GM18517 (cell line): ENCODE data around the gene ARHGAP26.
A peak's percentile ranks its signal among the peaks of the same experiment; 100 is the strongest.

Experiments
- ATAC-seq: cut with Tn5 transposase; IDR thresholded peaks from one replicate; pipeline ENCODE4 v1.9.1; 2021; ENCODE audit warnings: mild to moderate bottlenecking, moderate library complexity; ENCODE audit not compliant: unreplicated experiment

The ARHGAP26 gene

DNA sequence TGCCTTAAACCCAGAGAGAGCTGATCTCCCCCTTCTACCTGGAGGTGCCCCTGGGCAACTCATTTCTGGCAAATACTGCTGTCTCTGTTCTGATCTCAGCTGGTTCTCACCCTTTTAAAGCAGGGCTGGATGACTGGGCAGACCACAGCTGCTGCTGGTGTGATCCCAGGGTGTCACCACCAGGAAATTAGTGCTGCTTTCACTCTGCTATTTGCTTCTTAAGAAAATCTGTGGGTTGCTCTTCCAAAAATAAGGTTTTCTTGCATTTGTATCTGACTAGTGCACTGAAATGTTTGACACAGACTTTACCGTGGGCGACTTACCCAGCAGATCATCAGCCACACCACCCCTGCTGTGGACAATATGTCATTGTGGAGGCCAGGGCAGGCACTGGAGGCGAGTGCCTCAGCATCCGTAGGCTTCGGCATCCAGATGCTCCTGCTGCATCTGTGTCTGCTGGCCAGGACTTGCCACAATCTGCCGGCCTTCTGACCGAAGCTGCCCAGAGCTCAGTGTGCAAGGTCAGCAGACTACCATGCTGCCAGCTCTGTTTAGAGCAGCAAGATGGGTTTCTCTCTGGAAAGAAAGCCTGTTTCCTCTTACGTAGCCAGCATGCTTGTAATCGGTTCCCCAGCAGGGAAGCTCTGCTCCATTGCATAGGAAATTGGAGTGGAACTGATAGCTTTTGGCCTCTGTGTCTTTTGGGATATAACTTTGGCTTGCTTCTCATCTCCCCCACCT, 13.6 kb downstream of the ARHGAP26 start:
- peak; percentile 83 for ATAC-seq

DNA sequence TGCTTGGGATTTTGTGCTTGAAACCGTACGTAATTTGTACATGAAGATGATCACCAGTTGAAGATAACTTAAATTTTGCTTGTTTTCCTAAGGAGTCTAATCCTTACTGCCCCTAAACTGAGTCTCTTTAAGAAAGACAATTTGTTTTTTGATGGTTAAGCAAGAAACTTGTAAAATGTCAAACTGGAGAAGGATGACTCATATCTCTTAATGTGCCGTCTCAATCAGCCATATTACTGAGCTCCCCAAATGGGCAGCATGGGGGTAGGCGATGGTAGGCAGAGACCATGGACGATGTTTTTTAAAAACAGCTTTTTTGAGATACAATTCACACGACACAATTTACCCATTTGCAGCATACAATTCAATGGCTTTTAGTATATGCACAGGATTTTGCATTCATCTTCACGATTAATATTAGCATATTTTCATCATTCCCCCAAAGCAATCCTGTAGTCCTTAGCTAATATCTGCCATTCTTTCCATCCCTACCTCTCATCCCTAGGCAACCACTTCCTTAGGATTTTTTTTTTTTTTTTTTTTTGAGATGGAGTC, 14.3 kb downstream of the ARHGAP26 start:
- ATAC-seq = no peak

DNA sequence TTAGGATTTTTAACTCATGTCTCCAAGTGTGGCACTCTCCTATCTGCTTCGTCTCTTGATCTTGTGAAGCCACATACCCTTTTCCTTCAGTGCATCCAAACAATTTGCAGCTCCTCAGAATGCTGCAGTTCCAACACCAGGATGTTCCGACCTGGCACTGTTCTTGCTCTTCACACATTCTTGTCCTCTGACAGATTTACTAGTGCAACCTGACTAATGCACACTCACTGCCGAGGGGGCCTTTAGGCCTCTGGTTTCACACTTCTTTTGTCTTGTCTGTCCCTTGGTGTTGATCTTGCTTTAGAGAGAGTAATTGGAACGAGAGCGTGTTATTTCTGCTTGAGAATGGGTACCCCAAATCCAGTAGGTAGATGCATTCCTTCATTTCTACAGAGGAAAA, 15.0 kb downstream of the ARHGAP26 start:
- ATAC-seq = no peak

DNA sequence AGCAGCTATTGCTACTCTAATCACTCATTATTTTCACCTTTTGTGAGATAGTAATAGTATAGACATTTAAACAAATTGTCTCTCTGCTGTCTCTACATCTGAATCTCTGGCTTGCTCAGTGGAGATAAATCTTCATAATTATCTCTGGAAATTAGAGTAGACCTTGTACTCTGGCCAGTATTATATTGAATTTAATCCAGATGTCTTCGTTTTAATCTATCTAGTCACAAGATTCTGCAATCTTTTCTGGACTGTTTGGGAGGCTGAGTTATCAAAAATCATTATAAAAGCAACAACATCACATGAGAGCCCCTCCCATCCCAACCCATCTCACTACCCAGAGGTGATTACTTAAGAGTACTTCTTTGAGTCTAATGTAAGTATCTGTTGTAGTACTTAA, 19.0 kb downstream of the ARHGAP26 start:
- no peak for ATAC-seq

DNA sequence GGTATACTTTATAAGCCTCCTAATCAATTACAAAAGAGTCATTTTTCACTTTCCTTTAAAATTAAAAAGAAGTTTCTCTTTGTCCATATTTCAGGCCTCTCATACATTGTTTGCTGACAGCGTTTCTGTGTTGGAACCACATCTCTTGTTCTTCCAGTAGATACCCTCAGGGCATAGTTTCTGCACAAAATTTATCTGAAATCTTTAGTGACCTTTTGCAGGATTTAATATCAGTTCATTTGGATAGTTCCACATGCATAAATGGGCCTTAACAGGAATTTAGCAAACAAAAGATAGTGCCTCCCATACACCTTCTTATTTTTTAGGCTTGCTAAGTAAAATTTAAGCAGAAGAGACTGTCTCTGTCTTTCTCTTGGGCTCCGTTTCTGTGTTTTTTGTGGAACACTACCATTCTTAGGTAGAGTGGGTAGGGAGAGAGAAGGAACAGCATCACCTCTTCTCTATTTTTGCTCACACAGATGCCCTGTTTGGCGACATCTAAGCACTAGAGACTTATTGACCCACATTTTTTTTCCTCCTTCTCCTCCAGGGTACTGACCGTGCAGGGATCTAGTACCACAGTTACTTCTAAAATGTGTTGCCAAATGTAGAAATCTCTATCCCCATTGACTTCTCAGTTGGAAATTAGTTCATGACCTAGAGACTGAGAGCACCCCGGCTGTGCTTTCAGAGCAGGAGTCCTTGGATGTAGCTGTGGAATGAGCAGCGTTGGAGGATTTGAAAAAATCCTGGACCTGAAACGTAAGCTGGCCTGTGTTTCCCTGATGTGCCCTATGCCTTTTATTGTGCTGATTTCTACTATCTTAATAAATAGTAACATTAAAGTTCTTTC, 22.1 kb downstream of the ARHGAP26 start:
- no peak for ATAC-seq

DNA sequence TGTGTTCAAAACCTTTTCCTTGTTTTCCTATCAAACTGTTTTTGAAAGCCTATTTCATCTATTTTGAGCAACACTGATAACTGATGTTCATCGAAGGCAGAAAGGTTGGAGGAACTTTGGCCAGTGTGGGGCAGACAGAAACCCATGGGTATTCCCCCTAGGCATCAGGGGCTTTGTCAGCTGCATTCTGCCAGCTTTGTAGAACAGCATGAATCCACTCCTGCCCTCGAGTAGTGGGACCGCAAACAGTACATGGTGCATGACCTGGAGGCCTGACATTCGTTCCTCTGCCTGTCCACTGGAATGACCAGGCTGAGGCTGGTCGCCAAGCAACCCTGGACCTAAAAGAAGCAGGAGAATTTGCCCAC, 22.7 kb downstream of the ARHGAP26 start:
- no peak for ATAC-seq

DNA sequence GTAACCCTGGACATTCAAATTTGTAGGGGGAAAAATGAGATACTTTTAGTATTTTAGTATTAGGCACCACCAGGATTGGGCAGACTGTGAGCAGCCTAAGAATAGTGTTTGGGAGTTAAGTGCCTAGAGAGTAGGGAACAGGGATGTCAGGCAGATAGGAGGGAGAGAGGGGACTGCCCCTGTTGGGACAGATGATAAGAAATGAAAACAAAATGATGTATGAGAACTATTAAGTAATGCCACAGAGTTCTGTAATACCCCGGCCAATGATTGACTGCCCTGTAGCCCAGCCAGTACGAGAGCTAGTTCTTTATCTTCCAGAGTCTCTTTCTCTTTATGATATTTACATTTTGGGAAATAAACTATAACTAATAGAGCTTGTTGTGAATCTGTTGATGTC, 24.4 kb downstream of the ARHGAP26 start:
- no peak for ATAC-seq

DNA sequence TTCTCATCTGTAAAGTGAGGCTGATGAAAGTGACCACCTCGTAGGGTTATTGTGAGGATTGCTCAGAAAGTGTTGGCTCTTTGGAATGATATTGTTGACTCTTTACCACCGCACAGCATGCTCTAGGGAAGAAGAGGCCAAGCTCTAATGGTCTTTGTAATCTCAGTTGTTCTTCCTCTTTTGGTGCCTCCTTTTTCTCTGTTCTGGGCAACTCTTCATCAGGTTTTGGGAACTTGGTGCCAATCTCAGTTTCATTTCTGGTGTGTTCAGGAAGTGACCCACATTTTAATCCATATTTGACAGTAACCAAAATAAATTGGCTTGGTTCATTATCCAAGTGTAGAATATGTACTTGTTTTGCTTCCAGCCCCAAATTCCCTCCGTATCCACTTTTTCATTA, 25.1 kb downstream of the ARHGAP26 start:
- peak; percentile 53 for ATAC-seq

DNA sequence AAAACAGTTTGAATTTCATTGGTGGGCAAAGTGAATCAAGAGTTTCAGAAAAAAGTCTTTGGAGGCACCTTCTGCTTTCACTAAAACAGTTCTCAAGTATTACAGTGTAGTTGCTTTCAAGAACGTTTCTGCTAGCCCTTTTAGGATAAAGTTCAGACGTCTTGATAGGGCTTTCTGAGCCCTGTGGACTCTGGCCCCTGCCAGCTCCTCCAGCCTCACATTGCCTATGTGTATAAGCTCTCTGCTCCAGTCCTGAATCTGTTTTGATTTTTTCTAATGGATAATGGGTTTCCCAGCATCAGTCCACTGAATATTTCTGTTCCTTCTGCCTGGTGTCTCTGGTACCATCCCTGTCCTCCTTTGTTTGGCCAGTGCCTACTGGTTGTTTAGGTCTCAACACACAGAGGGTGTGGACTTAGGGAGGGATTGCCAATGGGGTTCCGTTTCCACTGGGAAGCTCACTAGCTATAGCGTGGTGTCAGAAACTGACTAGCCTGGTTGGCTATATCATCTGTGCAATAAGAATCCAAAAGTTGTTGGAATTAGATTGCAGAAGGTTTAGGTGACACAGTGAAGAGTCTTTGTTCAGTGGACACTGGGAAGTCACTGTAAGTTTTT, 26.4 kb downstream of the ARHGAP26 start:
- ATAC-seq = no peak

DNA sequence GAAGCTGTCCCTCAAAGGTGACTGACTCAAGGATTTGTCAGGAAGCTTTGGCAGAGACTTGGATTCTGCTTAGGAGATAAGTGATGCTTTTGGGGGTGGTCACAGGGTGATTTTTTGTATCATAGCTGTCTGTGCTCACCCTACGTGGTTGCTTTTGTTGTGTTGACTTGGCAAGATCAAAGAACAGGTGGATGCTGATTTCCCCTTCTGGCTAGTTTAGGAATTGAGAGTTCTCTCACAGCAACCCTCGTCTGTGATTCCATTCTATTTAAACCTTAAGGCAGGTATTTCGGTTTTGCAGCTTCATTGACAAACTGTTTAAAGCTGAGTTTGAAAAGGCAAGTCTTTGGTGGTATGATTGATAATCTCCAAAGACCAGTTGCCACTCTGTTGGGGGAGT, 27.2 kb downstream of the ARHGAP26 start:
- ATAC-seq = no peak

DNA sequence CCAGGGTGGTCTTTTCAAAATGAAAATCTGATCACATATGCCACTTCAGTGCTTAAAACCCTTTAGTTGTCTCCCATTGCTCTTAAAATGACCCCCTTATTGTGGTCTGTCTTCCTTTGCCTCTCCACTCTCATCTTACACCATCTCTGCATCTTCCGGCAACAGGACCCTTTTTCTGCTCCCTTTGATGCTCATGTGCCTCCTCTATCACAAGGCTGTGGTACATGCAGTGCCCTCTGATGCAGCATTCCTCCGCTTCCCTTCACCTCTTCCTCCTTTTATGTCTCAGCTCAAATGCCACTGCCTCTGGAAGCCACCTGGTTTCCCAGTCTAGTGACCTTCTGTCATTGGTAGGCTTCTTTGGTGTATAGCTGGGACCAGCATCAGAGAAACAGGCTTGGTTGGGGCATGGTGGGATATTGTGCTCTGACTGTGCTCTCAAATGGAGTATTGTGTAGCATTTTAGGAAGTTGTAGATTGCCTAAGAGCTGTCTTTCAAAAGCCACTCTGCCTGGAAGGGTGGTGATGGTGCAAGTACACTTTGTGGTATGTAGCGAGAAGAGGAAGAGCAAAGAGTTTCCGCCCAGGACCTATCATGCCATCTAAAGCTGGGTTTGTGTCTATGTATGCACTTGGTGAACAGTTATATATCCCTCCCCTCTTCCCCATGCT, 28.1 kb downstream of the ARHGAP26 start:
- no peak for ATAC-seq

DNA sequence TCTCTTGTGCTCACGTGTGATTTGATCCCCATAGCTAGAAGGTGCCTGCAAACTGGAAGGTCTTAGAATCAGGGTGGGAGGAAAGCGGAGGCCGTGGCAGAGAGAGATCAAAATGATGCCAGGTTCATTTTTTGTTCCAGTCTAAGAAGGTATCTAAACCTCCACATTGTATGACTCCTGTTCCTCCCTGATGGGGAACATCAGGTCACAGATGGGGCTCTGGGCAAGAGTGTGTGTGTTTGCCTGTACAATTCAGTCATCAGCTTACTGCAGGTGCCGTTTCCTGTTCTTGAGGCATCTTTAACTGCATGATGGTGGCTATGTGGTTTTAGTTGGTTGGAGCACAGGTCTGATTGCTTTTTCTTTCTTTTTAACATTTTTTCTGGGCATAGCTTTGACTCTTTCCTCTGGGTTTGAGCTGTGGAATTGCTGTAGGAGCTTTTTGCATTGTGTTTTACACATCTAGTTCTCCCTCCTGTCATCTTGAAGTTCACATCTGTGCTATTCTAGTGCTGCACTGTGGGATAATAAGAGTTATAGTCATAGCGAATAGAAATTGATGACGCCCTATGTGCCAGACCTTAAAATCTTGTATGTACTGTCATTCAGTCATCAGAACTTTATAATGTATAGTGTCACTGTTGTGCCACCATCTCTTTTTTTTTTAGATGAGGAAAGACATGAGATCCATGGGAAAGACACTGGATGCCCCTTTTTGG, 30.8 kb downstream of the ARHGAP26 start:
- peak; percentile 89 for ATAC-seq

DNA sequence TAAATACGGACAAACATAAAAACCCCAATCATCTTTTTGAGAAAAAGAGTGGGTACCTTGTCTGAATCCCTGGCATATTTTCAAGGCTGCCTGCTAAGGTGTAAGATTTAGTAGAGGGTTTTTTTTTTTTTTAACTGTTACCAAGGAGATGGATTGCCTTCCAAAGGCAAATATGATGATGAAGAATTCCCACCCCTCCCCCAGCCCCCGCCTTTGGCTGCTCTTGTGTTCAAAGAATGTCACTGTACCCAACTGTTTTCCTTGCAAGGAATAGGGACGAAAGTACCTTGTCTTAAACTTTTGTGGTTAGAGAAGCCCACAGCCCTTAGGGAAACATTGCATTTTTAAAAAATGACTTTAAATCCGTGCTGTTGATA, 31.3 kb downstream of the ARHGAP26 start:
- no peak for ATAC-seq

DNA sequence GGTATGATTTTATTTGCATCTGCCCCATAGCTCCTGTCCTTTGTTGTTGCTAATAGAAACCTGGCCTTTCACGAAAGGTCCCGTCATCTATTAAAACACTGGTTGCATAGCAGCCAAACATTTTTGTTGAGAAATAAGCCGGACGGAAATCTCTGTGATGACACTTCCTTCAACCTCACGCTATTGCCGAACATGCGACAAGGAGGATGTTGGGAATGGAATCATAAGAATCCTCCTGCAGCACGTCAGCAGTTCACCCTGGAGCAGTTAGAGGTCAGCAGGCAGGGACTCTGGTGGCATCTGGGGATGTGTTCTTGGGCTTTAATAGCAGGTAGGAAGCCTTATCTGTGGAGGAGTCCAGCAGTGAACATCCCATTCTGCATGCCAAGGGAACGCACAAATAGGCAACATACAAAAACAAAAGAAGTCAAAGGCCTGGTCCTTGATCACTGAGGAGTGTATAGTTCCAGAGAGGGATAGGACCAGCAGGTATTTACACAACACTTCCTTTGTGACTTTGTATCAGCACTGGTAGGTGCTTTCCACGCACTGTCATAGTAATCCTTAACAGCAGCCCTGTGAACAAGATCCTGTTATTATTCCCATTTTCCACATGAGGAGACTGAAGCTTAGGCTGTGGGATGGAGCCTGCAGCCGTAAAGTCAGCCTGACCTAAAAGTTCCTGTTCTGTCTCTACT, 33.4 kb downstream of the ARHGAP26 start:
- ATAC-seq = no peak

DNA sequence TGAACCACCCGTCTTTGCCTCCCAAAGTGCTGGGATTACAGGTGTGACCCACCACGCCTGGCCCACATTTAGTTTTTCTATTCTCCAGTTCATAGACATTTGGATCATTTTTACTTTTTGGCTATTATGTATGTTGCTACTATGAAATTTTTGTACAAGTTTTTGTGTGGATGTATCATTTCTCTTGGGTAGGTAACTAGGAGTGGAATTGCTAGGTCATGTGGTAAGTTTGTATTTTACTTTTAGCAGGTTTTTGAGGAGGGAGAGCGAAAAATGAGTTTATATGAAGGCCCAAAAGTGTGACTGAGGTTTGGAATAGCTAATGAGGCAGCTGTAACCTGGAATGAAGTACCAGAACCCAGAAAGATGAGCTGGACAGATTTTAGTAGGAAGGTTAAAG, 35.2 kb downstream of the ARHGAP26 start:
- no peak for ATAC-seq

DNA sequence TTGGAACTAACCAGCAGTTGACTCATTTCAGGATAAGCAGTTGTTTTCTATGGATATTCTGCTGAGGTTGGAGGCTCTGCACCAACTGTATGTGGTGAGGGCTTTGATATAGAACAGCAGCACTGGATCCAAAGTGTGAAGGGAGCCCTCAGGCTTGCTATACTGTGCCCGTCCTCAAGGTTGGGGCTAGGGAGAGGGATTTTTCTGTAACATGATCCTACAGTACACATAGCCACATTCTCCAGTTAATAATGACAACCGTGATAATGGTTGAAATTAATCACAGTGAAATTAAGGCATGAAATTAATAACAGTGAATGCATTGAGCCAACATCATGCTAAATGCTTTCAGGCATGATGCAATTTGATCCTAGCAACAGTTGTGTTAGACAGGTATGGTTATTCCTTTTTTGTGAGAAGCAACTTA, 36.7 kb downstream of the ARHGAP26 start:
- no peak for ATAC-seq

DNA sequence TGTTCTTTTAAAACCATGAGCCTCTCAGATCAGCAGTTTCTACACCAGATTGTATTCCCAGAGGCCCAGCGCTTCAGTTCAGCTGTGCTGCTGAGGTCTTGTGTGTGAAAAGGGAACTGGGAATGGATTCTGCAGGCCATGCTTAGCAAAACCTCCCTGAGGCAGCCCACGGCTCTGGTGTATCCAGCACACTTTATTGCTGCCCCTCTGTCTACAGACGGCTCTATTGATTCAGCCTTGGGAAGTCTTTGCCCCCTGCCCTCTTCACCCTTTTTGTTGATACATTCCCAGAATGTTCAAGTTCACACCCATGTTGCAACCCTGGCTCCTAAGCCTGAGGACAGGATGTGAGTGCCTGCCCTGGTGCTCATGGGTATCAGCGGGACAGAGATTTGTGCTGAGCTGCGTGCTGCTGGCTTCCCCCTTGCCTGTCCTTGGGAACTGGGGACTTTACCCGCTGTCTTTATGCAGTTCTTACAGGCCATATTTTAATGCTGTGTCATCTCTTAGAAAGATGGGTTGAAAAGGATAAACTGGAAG, 37.3 kb downstream of the ARHGAP26 start:
- ATAC-seq = no peak

DNA sequence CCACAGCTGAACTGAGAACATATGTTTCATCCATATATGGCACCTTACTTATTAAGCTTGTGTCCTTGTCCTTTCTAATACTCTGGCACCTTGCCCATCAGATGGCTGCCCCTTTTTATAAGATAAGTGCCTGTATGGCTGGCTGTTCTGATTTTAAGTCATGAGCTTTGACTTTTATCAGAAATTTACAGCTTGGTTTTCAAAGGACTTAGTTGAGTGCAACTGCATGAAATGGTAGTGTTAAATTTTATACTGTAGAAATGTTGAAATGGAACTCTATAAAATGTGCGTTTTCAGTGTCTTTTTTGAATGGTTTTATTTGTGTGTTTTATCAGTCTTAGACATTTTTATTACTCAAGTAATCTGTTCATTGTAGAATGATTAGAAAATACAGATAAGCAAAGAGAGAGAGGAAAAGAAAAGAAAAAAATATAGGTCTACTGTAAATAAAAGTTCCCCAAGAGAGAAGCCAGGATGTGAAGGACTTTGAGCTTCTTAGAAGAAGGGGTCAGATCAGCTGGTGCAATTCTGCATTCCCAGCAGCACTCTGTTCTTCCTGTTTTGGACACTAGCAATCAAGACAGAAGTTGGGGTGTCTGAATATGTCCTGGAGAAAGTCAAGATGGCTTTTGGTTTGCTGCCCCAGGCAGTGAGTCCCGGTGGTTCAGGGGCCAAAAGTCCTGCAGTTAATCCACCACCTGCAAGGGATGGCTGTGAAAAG, 38.9 kb downstream of the ARHGAP26 start:
- no peak for ATAC-seq

DNA sequence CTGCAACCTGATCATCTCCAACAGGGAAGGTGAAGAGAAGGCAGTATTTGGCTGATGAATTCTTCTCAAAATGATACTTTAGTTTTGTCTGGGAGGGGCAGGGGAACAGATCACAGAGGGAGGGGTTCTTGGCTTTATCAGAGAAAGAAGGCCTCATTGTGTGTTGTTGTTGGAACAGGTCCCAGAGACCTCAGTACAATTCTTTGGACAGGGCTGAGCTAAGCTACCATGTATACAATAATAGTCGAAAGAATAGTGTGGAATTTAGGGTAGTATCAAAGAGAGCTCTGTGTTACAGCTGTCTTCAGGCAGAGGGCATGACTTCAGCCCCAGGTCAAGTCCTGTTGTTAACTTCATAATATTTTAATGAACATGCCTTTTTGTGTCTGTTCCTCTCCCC, 39.9 kb downstream of the ARHGAP26 start:
- ATAC-seq = no peak
